Measurements from ENCODE around the gene KLRC3.

DNA sequence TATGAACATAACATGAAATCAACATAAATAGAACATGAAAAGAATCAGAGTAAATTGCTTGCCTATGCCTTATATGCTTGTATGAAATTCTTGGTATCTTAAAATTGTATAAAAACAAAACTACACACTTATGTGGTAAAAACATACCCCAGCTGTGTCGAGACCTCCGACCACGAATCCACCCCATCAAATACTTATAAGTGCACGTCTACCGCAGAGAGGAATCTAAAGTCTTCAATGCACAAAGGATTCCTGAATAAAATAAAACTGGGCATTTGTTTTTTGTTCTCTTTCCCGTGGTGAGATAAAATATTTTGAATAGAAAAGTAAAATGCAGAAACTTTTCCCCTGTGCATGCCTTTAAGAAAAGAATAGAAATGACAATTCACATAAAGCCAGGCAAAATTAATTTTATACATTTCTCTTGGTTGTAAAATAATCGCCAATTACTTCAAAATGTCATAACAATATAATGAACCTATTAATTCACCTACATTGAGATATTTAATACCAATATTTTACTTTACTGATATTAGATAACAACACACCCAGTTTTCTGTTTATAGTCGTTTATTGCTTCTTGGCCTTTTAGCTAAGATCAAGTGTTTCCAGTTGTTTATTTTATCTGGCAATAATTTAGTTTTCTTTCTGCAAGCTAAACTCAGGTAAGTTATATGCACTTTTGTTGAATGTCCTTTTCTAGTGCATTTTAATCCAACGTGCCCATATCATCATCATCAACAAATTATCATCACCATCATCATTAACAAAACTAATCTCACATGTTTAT lies 31.6 kb downstream of the KLRC3 start:
- TF ChIP-seq, protein P1, sequence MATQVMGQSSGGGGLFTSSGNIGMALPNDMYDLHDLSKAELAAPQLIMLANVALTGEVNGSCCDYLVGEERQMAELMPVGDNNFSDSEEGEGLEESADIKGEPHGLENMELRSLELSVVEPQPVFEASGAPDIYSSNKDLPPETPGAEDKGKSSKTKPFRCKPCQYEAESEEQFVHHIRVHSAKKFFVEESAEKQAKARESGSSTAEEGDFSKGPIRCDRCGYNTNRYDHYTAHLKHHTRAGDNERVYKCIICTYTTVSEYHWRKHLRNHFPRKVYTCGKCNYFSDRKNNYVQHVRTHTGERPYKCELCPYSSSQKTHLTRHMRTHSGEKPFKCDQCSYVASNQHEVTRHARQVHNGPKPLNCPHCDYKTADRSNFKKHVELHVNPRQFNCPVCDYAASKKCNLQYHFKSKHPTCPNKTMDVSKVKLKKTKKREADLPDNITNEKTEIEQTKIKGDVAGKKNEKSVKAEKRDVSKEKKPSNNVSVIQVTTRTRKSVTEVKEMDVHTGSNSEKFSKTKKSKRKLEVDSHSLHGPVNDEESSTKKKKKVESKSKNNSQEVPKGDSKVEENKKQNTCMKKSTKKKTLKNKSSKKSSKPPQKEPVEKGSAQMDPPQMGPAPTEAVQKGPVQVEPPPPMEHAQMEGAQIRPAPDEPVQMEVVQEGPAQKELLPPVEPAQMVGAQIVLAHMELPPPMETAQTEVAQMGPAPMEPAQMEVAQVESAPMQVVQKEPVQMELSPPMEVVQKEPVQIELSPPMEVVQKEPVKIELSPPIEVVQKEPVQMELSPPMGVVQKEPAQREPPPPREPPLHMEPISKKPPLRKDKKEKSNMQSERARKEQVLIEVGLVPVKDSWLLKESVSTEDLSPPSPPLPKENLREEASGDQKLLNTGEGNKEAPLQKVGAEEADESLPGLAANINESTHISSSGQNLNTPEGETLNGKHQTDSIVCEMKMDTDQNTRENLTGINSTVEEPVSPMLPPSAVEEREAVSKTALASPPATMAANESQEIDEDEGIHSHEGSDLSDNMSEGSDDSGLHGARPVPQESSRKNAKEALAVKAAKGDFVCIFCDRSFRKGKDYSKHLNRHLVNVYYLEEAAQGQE (IDR thresholded peaks at IDR 0.05; ENCODE audit: insufficient read depth in 1 of 2, low read depth in 2 of 2, low read length in 2 of 2): no peak
- TF ChIP-seq POLR2AphosphoS5 (IDR thresholded peaks at IDR 0.05; ENCODE audit: low read depth, low read length) (no peak), TAF1 (IDR thresholded peaks at IDR 0.05; ENCODE audit: borderline replicate concordance, insufficient read depth, low read length) (no peak), SIN3A (IDR thresholded peaks at IDR 0.05; ENCODE audit: borderline replicate concordance, insufficient read depth, low read length) (no peak)
